SK-N-MC (cell line): ENCODE data around the gene EFCAB8.

Experiments used
- DNase-seq: peaks from one replicate; pipeline ENCODE4 v3.0.0-alpha.2; 2011; ENCODE audit warnings: low read depth, low spot score
- H3K27ac ChIP-seq: fragments of 200-600 bp; sonication (generic); 2 replicates; pipeline ENCODE4 v1.5.1; 2016; ENCODE audit warnings: mixed run types
- H3K36me3 ChIP-seq: fragments of 200-600 bp; sonication (generic); 2 replicates; pipeline ENCODE4 v1.6.1; 2017; ENCODE audit warnings: antibody characterized with exemption, low read length, mixed read lengths; ENCODE audit not compliant: insufficient read depth
- H3K4me3 ChIP-seq: fragments of 200-600 bp; sonication (generic); 2 replicates; pipeline ENCODE4 v1.5.1; 2016
- H3K9ac ChIP-seq: fragments of 200-600 bp; sonication (generic); 2 replicates; pipeline ENCODE4 v1.8.0; 2017; ENCODE audit warnings: mixed run types, mixed read lengths; ENCODE audit not compliant: insufficient read length
- H3K9me3 ChIP-seq: fragments of 200-600 bp; sonication (generic); 2 replicates; pipeline ENCODE4 v1.6.1; 2017; ENCODE audit warnings: low read depth, mild to moderate bottlenecking, antibody characterized with exemption, low read length, moderate library complexity, mixed read lengths
- EZH2 ChIP-seq: fragments of 200-600 bp; sonication (generic); IDR thresholded peaks from one replicate; pipeline ENCODE4 v1.6.1; 2017; ENCODE audit warnings: antibody characterized with exemption
- FOXP2 ChIP-seq: optimal IDR thresholded peaks from 2 replicates; pipeline ENCODE3; 2011; ENCODE audit warnings: mild to moderate bottlenecking, moderate library complexity; ENCODE audit not compliant: insufficient read depth; ENCODE audit errors: extremely low read length, control extremely low read depth
- POLR2AphosphoS5 ChIP-seq: IDR thresholded peaks from 2 replicates; pipeline ENCODE4 v1.6.1; 2012; ENCODE audit warnings: mild to moderate bottlenecking, low read depth, low read length, borderline replicate concordance

The EFCAB8 gene

GRCh38 chr20:33009214-33010132 lies 150.8 kb downstream of the EFCAB8 start:
- Histone ChIP-seq H3K9ac (no peak overlapping the region), H3K36me3 (no peaks in the 10 kb centered on the region), H3K9me3 (no peaks in the 10 kb centered on the region), H3K27ac (no peak overlapping the region), H3K4me3 (no peak overlapping the region)
- no peak for TF ChIP-seq EZH2
- TF ChIP-seq POLR2AphosphoS5: no peak
- TF ChIP-seq FOXP2: no peak
- DNase-seq: no peak

- TF ChIP-seq POLR2AphosphoS5: no peak
- TF ChIP-seq EZH2: no peak
- no peak for TF ChIP-seq FOXP2
- Histone ChIP-seq H3K36me3 (no peaks in the 10 kb centered on the region), H3K27ac (no peak overlapping the region), H3K4me3 (no peak overlapping the region), H3K9ac (no peak overlapping the region), H3K9me3 (no peaks in the 10 kb centered on the region)
- DNase-seq: no peak
These were observed 151.4 kb downstream of the EFCAB8 start for GRCh38 chr20:33010133-33010504.

GRCh38 chr20:33010674-33011449 lies 152.1 kb downstream of the EFCAB8 start:
- no peaks in the 10 kb centered on the region for H3K36me3 ChIP-seq
- no peaks in the 10 kb centered on the region for H3K9me3 ChIP-seq
- H3K27ac ChIP-seq: no peak overlapping the region
- DNase-seq: no peak
- H3K9ac ChIP-seq: no peak overlapping the region
- H3K4me3 ChIP-seq: no peak overlapping the region
- TF ChIP-seq POLR2AphosphoS5 (no peak), EZH2 (no peak), FOXP2 (no peak)
